NB4 (cell line): ENCODE data around the gene GRIK4.

Experiments
- DNase-seq: peaks from one replicate; pipeline ENCODE4 v3.0.0; 2010; ENCODE audit warnings: low read depth
- H3K4me3 ChIP-seq: one replicate; pipeline ENCODE4 v1.5.1; 2011; ENCODE audit warnings: mild to moderate bottlenecking, low read depth, low read length, moderate library complexity
- MYC ChIP-seq: IDR thresholded peaks from 2 replicates; pipeline ENCODE4 v1.6.1; 2011; ENCODE audit warnings: low read depth, low read length
- POLR2A ChIP-seq: IDR thresholded peaks from 2 replicates; pipeline ENCODE4 v1.6.1; 2011; ENCODE audit warnings: mild to moderate bottlenecking; ENCODE audit not compliant: insufficient read length; ENCODE audit errors: extremely low read depth
- TF ChIP-seq, protein P1 (sequence below): IDR thresholded peaks from 2 replicates; pipeline ENCODE4 v1.6.1; 2011; ENCODE audit warnings: low read depth, low read length
- TF ChIP-seq, protein P2 (sequence below): IDR thresholded peaks from one replicate; pipeline ENCODE4 v1.5.1; 2012; ENCODE audit warnings: low read depth, low read length

GRIK4 gene

DNA sequence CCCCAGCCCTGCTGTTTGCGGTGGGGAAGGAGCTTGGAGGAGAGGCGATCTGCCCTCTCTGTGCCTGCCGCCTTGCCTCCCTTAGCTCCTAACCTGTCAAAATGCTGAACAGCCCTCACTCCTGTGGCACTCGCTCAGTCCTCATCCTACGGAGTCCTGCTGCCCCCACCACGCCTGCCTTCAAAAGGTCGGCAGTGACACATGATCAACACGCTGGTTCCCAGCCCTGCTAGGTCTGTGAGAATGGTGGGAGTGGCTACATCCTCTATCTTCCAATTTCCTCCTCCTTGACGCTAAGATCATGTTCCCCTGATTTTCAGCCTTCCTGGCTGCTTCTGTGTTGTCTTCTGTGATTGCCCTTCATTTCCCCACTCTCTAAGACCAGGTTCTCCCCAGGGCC is 392.1 kb downstream of the GRIK4 start:
- no peak overlapping the region for H3K4me3 ChIP-seq
- TF ChIP-seq, protein P1, sequence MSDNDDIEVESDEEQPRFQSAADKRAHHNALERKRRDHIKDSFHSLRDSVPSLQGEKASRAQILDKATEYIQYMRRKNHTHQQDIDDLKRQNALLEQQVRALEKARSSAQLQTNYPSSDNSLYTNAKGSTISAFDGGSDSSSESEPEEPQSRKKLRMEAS, result no peak
- no peak for TF ChIP-seq MYC
- TF ChIP-seq, protein P2, sequence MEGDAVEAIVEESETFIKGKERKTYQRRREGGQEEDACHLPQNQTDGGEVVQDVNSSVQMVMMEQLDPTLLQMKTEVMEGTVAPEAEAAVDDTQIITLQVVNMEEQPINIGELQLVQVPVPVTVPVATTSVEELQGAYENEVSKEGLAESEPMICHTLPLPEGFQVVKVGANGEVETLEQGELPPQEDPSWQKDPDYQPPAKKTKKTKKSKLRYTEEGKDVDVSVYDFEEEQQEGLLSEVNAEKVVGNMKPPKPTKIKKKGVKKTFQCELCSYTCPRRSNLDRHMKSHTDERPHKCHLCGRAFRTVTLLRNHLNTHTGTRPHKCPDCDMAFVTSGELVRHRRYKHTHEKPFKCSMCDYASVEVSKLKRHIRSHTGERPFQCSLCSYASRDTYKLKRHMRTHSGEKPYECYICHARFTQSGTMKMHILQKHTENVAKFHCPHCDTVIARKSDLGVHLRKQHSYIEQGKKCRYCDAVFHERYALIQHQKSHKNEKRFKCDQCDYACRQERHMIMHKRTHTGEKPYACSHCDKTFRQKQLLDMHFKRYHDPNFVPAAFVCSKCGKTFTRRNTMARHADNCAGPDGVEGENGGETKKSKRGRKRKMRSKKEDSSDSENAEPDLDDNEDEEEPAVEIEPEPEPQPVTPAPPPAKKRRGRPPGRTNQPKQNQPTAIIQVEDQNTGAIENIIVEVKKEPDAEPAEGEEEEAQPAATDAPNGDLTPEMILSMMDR, result no peak
- no peak for TF ChIP-seq POLR2A
- DNase-seq, result peak; percentile 49

DNA sequence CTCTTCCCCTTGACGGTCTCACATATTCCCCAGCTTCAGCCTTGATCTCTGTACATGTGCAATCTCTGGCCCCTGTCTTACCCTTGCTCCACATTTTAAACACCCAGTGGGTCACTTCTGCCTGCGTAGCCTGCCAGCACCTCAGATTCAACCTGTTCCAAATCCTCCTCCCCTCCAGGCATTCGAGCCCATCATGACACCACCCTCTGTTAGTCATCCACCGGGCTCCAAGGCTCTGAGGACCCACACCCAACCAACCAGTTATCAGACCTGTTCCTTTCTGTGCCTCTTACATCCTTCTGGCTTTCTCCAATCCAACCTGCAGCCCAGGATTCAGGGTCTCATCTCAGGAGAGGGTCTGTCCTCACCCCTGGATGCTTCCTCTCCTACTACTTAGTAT is 392.6 kb downstream of the GRIK4 start:
- TF ChIP-seq, protein P2, result no peak
- TF ChIP-seq, protein P1, result no peak
- TF ChIP-seq POLR2A (no peak), MYC (no peak)
- DNase-seq, result no peak
- no peak overlapping the region for H3K4me3 ChIP-seq

DNA sequence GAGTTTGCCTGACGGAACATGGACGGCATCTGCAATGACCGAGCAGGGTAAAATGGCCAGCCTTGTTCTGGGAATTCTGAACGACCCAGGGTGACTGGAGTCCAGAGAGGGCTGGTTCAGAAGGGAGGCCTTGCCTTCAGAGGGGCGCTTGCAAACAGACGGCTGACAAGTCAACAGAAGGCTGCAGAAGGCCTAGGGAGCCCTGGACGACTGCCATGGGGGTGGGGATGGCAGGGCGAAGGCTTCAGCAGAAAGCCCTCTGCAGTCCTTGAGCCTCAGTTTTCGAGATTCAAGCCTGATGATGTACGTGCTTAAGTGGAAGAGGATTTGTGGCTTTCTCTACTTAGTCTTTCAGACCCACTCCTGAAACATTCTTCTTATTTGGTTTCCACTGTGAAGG is 395.2 kb downstream of the GRIK4 start:
- H3K4me3 ChIP-seq, result no peak overlapping the region
- DNase-seq, result no peak
- TF ChIP-seq, protein P1, result no peak
- TF ChIP-seq POLR2A (no peak), MYC (no peak)
- TF ChIP-seq, protein P2, result no peak

DNA sequence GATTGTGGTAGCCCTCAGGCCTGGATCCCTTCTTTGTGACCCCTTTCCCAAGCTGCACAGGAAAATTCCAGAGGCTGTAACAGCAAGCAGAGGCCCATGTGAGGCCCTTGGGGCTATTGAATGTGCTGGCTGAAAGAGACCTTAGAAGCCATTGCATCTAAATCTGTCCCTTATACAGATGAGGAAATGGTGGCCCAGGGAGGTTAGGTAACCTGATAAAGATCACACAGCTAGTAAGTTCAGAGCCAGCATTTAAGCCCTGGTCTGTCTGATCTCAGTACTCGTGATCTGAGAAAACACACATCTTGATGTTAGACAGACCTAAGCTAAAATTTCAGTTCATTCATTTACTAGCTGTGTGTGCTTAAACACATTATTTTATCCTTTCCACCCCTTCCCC is 396.4 kb downstream of the GRIK4 start:
- no peak for DNase-seq
- TF ChIP-seq, protein P1, result no peak
- TF ChIP-seq POLR2A, result no peak
- TF ChIP-seq, protein P2, result no peak
- TF ChIP-seq MYC, result no peak
- H3K4me3 ChIP-seq, result no peak overlapping the region

DNA sequence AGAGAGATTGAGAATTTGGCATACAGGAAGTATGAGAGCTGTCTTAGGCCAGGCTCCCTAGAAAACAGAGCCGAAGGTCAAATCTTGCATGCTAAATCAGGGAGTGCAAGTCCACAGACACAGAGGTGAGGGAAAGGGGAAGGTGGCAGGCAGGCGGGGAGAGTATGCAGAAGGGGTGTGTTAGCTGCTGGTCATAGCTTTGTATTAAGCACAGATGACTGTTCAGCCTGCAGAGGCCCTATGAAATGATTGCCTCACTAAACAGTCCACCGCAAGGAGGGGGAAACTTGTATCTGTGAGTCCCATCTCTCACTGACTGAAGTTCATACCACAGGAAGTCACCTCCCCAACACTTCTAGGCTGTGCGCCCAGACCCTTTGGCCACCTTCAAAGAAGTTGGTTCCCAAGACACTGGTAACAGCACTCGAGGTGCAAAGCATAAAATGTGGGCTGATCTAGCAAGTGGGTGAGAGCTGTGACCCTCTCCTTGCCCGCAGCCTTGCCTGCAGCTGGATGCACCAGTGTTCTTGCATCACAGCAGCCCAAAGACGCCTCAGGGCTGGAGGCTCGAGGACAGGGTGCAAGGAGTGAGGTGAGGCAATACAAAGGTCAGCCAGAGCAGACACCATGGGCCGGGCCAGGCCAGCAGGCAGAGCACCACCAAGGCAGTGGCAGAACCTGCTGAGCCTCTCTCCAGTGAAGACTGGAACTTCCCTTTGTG is 397.1 kb downstream of the GRIK4 start:
- H3K4me3 ChIP-seq, result no peak overlapping the region
- TF ChIP-seq POLR2A (no peak), MYC (peak; percentile 57; the same call in 1 of the 2 replicates)
- TF ChIP-seq, protein P1, result peak; percentile 52; the same call in 1 of the 2 replicates
- TF ChIP-seq, protein P2, result no peak
- peak; percentile 97 for DNase-seq
